H54 (cell line): ENCODE data around the gene ADGRL2.

Experiments used
- DNase-seq: peaks from one replicate; pipeline ENCODE4 v3.0.0; 2011; ENCODE audit warnings: low spot score, mixed read lengths; ENCODE audit not compliant: insufficient read length
- FAIRE-seq: peaks from 3 replicates; lab custom pipeline; 2011; peaks lifted over from hg19 to GRCh38; lab: Jason Lieb, UNC
- POLR2A ChIP-seq: IDR thresholded peaks from 2 replicates; pipeline ENCODE4 v1.6.1; 2011; ENCODE audit warnings: low read depth, mild to moderate bottlenecking, low read length

The ADGRL2 gene

DNA sequence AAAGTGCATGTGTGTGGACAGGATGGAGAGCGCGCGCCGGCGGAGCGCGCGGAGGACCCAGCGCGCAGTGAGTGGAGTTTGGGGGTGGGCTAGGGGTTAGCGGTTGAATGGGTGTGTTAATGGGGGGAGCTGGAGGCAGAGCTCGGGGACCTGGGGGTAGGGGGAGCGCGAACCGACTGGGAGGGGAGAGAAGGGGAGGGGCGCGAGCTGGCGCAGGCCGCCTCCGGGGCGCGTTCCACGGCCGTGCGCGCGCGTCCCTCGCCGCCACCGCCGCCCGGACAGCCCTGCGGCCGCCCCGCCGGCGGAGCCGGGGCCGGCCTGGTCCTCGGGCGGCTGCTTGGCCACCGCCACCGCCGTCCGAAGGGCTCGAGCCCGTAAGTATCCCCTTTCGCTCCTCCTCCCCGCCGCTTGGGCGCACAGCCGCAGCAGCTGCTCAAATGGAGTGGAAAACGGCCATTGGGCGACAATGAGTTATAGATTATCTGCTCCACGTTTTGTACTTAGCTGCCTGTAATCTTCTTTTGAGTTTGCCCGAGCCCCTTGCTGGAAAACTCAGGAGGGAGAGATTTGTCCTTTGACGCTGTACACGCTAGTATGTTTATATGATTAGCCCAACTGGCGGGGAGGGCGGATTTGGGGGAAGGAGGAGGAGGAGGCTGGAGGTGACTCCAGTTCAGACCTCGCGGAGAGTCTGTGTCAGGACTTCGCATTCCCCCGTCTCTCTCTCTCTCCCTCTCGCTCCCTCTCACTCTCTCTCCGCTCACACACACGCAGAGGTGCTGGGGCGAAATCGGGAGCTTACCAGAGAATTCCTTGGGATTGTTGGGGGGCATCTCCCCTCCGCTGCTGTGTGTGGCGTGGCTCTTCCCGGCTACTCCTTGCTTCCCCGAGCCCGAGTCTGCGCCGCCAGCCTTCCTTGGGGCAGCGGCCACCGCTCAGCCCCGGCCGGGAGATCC is at the start of gene ADGRL2:
Gene ADGRL2, plus strand, starts transcription at position 240 of the 956 bp plus-strand sequence. CDS start 36,051 bp downstream, outside the sequence.
- TF ChIP-seq POLR2A = peak; percentile 68
- DNase-seq = no peak
- peak; percentile 94 for FAIRE-seq

- DNase-seq = no peak
- no peak for TF ChIP-seq POLR2A
- no peak for FAIRE-seq
Observed at GRCh38 chr1:81752840-81753239, 47.9 kb upstream of the ADGRL2 start.

DNA sequence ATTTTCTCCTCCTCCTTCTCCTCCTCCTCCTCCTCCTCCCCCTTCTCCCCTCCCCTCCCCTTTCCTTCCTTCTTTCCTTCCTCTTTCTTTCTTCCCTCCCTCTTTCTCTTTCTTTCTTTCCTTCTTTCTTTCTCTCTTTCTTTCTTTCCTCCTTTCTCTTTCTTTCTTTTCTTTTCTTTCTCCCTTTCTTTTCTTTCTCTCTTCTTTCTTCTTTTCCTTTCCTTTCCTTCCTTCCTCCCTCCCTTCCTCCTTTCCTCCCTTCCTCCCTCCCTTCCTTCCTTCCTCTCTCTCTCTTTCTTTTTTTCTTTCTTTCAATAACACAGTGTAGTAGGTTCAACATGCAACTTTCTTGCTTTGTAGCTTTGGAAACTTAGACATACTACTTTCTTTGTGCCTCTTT is 46.3 kb upstream of the ADGRL2 start:
- no peak for FAIRE-seq
- no peak for TF ChIP-seq POLR2A
- no peak for DNase-seq

DNA sequence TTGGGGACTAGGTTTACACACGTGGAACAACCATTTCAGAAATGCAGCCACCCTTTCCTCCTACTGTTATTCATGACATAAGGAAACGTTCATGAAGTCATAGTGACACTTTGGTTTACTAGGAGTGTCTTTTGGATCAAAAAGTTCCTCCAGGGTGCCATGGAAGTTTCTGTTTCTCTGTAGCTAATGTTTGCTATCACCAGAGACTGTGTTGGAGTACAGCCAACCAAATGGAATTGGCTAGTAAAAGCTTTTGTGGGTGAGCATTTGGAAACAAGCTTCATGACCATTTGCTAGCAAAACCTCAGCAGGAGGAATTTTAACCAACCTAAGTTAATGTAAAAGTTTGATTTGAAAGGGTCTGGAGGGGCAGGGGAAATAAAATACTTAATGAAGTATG is 43.9 kb upstream of the ADGRL2 start:
- no peak for DNase-seq
- TF ChIP-seq POLR2A = no peak
- no peak for FAIRE-seq

- TF ChIP-seq POLR2A = no peak
- FAIRE-seq (no peak), DNase-seq (no peak)
Observed at GRCh38 chr1:81757398-81758020, 43.2 kb upstream of the ADGRL2 start.

- FAIRE-seq = no peak
- no peak for TF ChIP-seq POLR2A
- no peak for DNase-seq
Observed at GRCh38 chr1:81758181-81758580, 42.6 kb upstream of the ADGRL2 start.

DNA sequence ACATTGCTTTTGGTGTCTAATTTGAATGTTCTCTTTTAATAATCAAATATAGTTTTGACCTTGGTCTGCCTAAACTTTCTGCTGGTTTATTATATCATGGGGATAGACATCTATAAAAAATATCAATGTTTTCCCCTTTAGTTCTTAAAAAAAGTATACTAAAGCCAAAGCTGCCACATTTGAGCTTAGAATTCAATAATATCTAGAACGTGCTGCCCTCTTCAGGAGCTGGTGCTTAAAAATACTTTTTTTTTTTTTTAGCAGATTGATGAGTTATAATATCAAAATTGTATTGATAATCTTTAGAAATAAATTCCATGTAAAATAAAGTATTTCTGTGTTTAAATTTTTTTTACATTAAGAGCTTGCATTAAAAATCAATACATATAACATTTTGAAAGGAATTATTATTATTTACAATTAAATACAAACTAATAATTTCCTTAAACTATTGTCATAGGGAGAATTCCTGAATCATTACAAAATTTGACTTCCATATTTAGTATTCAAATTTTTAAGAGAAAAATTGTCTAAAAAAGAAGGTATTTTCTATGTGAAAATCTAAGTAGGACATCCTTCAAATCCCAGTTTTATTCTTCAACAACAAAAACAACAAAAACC is 40.1 kb upstream of the ADGRL2 start:
- FAIRE-seq (no peak), DNase-seq (no peak)
- no peak for TF ChIP-seq POLR2A

- no peak for TF ChIP-seq POLR2A
- DNase-seq (no peak), FAIRE-seq (no peak)
Observed at GRCh38 chr1:81775510-81775909, 25.2 kb upstream of the ADGRL2 start.

DNA sequence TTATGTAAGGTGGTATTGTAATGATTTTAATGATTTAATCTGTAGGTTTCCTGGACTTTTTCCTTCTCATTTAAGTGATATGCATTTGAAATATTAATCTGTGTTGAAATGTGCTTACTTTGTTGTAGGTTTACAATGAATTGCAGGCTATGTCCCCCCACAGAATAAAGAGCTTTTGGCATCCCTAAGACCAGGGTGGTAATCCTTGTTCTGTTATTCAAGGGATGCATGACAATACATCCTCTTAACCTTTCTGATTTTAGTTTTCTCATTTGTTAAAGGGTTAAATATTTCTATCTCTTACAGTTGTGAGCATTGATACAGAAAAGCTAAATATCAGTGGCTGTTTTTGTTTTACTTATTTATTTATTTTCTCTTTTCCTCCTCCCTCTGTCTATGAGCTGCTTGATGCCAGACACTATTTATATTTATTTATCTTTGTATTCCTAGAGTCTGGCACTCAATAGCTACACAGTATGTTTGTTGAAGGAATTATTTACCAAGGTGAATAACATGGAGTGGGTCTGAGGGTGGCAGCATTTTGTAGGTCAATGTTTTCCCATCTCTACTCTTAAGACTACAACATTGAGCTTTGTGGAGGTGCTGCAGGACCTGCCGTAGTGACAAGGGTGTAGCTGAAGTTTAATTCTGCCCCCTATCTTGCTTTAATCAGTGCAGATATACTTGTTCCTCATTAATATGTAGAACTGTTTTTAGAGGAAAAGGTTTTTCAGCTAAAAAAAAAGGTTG is 19.9 kb upstream of the ADGRL2 start:
- DNase-seq (no peak), FAIRE-seq (no peak)
- no peak for TF ChIP-seq POLR2A

GRCh38 chr1:81781749-81782148 is 19.0 kb upstream of the ADGRL2 start:
- no peak for DNase-seq
- TF ChIP-seq POLR2A = no peak
- FAIRE-seq = no peak

DNA sequence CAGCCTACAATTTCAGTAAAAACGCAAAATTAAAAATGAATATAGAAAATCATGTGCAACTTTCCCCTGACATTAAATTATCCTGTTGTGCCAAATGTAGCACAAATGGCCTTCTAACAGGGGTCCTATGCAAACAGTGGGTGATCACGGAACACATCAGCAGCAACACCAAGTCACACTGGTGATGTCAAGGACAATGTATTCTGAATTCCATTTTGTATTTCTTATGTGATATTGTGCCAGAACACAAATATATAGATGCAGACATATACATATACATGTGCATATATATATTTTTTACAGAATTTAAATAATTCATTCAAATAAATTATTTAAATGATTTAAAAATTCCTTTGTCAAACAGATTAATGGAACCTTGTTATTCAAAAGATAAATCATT is 8.6 kb upstream of the ADGRL2 start:
- no peak for TF ChIP-seq POLR2A
- no peak for DNase-seq
- FAIRE-seq = no peak

GRCh38 chr1:81797701-81798100 is 3.0 kb upstream of the ADGRL2 start:
- FAIRE-seq = peak; percentile 11
- no peak for TF ChIP-seq POLR2A

GRCh38 chr1:81799939-81800694 is 617 bp upstream of the ADGRL2 start:
- FAIRE-seq (peak; percentile 94), DNase-seq (no peak)
- TF ChIP-seq POLR2A = no peak

More at GRCh38 chr1:81797701-81798100, 3.0 kb upstream of the ADGRL2 start:
- DNase-seq = no peak
